Panc1 (cell line): Measurements from ENCODE around the gene ERMARD. TPM values are rescaled to one million over a fixed set of nuclear protein-coding genes. Genes with fewer than 3 reads are reported as not detected.

Source experiments
- ATAC-seq: fragments of 200-7000 bp; cut with Tn5 transposase; 2 replicates; pipeline ENCODE4 v1.9.1; 2020; ENCODE audit warnings: mild to moderate bottlenecking, moderate library complexity
- BruUV-seq: library from RNA; stranded (reverse); fragments of 400-500 nt; replicated peaks from 2 replicates; lab custom pipeline; 2021; lab: Mats Ljungman, UMichigan
- CTCF ChIA-PET: fragments of 300-600 bp; sonication (Branson Sonifier 250); formaldehyde crosslinking; loops from one replicate; lab custom pipeline; 2022; ENCODE audit warnings: antibody characterized with exemption; lab: Charles Lee
- POLR2A ChIA-PET: fragments of 300-600 bp; sonication (Branson Sonifier 250); formaldehyde crosslinking; loops from one replicate; lab custom pipeline; 2022; ENCODE audit warnings: antibody characterized with exemption; lab: Charles Lee
- DNase-seq: peaks from one replicate; pipeline ENCODE4 v3.0.0-alpha.2; 2010; ENCODE audit warnings: low read depth, low spot score
- H3K27ac ChIP-seq: 2 replicates; pipeline ENCODE4 v1.5.1; 2011; ENCODE audit warnings: mild to moderate bottlenecking, low read length, inconsistent platforms
- H3K27me3 ChIP-seq: fragments of 200-500 bp; sonication (Bioruptor generic); 2 replicates; pipeline ENCODE4 v1.6.0; 2014; ENCODE audit warnings: low read length, inconsistent platforms; ENCODE audit not compliant: control insufficient read depth, insufficient read depth
- H3K36me3 ChIP-seq: fragments of 200-500 bp; sonication (Bioruptor generic); 2 replicates; pipeline ENCODE4 v1.5.1; 2014; ENCODE audit warnings: inconsistent platforms, mild to moderate bottlenecking, low read length, moderate library complexity; ENCODE audit not compliant: control insufficient read depth, insufficient read depth
- H3K4me1 ChIP-seq: 2 replicates; pipeline ENCODE4 v1.5.1; 2011; ENCODE audit warnings: inconsistent platforms, mild to moderate bottlenecking, low read length, moderate library complexity; ENCODE audit not compliant: control insufficient read depth, insufficient read depth
- H3K4me3 ChIP-seq, 2 experiments: 2 replicates each; pipeline ENCODE4 v1.5.1; 2011 to 2012; ENCODE audit warnings: low read depth in 2 of 2, low read length in 2 of 2, mild to moderate bottlenecking in 2 of 2, inconsistent platforms in 1 of 2, moderate library complexity in 1 of 2
- H3K9me3 ChIP-seq: fragments of 200-500 bp; sonication (Bioruptor generic); 2 replicates; pipeline ENCODE4 v1.5.1; 2014; ENCODE audit warnings: low read depth, mild to moderate bottlenecking, inconsistent platforms, low read length, moderate library complexity; ENCODE audit not compliant: control insufficient read depth, insufficient read depth
- POLR2AphosphoS5 ChIP-seq: IDR thresholded peaks from 2 replicates; pipeline ENCODE4 v1.6.1; 2012; ENCODE audit warnings: mild to moderate bottlenecking, low read depth, low read length, moderate library complexity
- SIN3A ChIP-seq: IDR thresholded peaks from 2 replicates; pipeline ENCODE4 v1.6.1; 2012; ENCODE audit warnings: low read depth, mild to moderate bottlenecking, low read length, moderate library complexity, borderline replicate concordance; ENCODE audit not compliant: insufficient read depth
- TCF7L2 ChIP-seq: IDR thresholded peaks from 2 replicates; pipeline ENCODE4 v1.6.1; 2011; ENCODE audit warnings: mild to moderate bottlenecking, low read depth, low read length, inconsistent platforms
- in situ Hi-C: cut with HindIII; loops from 2 replicates; pipeline ENCODE4 v1.10.0; 2016; ENCODE audit warnings: low sequenced_read_pairs, low pct_unique_long_range_greater_than_20kb
- intact Hi-C: fragments of 100-400 bp; cut with micrococcal nuclease; formaldehyde crosslinking; loops from one replicate; pipeline ENCODE4 v1.10.0; 2022; ENCODE audit not compliant: unreplicated experiment
- total RNA-seq: library from RNA; stranded (reverse); gene quantifications from one replicate; pipeline ENCODE4 v1.2.1, GENCODE V29; 2021; ENCODE audit not compliant: unreplicated experiment
- TF ChIP-seq, protein P1 (sequence below), 2 experiments: IDR thresholded peaks; 2 replicates each; pipeline ENCODE4 v1.6.1; 2011 to 2012; ENCODE audit warnings: low read depth in 2 of 2, control low read depth in 1 of 2, low read length in 1 of 2, mild to moderate bottlenecking in 1 of 2, moderate library complexity in 1 of 2; ENCODE audit not compliant: insufficient read depth in 1 of 2
- TF ChIP-seq, protein P2 (sequence below): fragments of 450-650 bp; IDR thresholded peaks from 2 replicates; pipeline ENCODE4 v1.5.1; 2017; ENCODE audit warnings: mild to moderate bottlenecking

Gene ERMARD
- total RNA-seq, 1 experiment from 2014 or later = 38.5 TPM

DNA sequence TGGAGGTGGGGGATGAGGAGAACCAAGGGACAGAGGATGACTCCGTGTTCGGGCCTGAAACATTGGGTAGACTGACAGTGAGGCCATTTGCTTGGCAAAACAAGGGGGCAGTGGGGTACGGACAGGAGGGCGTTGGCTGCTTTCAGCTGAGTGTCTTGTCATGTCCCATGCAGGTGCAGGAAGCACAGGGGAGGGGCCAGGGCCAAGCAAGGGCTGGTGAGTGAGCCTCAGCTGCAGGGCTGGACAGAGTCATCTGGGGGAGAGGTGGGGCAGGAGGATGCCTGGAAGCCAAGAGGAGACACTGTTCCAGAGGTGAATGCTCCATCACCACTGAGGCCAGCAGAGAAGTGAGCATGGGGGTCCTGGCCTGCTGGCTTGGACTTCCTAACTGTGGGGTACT, 78.4 kb downstream of the ERMARD start:
- DNase-seq (no peak), ATAC-seq (no peak)
- intact Hi-C loops (loop anchor here (2.0 to 5.0 kb wide), 2 partner anchors 463 to 698 kb away; no protein-coding TSS in a partner anchor), in situ Hi-C loops (no loop called here)
- peaks cover 17% of the 10 kb centered on the region for H3K27me3 ChIP-seq
- CTCF ChIA-PET = interaction anchor here (2.5 kb wide), 1 partner anchor 25 kb away, joined by 27 read pairs; no protein-coding TSS in a partner anchor
- no TSS peak for BruUV-seq
- no peaks in the 10 kb centered on the region for H3K9me3 ChIP-seq
- H3K27ac ChIP-seq = no peak overlapping the region
- no peaks in the 10 kb centered on the region for H3K36me3 ChIP-seq
- POLR2A ChIA-PET = no interaction called here
- TF ChIP-seq, protein P1, sequence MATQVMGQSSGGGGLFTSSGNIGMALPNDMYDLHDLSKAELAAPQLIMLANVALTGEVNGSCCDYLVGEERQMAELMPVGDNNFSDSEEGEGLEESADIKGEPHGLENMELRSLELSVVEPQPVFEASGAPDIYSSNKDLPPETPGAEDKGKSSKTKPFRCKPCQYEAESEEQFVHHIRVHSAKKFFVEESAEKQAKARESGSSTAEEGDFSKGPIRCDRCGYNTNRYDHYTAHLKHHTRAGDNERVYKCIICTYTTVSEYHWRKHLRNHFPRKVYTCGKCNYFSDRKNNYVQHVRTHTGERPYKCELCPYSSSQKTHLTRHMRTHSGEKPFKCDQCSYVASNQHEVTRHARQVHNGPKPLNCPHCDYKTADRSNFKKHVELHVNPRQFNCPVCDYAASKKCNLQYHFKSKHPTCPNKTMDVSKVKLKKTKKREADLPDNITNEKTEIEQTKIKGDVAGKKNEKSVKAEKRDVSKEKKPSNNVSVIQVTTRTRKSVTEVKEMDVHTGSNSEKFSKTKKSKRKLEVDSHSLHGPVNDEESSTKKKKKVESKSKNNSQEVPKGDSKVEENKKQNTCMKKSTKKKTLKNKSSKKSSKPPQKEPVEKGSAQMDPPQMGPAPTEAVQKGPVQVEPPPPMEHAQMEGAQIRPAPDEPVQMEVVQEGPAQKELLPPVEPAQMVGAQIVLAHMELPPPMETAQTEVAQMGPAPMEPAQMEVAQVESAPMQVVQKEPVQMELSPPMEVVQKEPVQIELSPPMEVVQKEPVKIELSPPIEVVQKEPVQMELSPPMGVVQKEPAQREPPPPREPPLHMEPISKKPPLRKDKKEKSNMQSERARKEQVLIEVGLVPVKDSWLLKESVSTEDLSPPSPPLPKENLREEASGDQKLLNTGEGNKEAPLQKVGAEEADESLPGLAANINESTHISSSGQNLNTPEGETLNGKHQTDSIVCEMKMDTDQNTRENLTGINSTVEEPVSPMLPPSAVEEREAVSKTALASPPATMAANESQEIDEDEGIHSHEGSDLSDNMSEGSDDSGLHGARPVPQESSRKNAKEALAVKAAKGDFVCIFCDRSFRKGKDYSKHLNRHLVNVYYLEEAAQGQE (IDR thresholded peaks at IDR 0.05; ENCODE audit: insufficient read depth in 1 of 2, low read depth in 2 of 2, low read length in 1 of 2) = 0 out of 4 replicates have a peak, but pooled peaks of 1 of the 2 experiments have one; percentile 33
- no peak for TF ChIP-seq SIN3A
- TF ChIP-seq, protein P2, sequence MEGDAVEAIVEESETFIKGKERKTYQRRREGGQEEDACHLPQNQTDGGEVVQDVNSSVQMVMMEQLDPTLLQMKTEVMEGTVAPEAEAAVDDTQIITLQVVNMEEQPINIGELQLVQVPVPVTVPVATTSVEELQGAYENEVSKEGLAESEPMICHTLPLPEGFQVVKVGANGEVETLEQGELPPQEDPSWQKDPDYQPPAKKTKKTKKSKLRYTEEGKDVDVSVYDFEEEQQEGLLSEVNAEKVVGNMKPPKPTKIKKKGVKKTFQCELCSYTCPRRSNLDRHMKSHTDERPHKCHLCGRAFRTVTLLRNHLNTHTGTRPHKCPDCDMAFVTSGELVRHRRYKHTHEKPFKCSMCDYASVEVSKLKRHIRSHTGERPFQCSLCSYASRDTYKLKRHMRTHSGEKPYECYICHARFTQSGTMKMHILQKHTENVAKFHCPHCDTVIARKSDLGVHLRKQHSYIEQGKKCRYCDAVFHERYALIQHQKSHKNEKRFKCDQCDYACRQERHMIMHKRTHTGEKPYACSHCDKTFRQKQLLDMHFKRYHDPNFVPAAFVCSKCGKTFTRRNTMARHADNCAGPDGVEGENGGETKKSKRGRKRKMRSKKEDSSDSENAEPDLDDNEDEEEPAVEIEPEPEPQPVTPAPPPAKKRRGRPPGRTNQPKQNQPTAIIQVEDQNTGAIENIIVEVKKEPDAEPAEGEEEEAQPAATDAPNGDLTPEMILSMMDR = no peak
- no peak overlapping the region for H3K4me3 ChIP-seq
- no peaks in the 10 kb centered on the region for H3K4me1 ChIP-seq

DNA sequence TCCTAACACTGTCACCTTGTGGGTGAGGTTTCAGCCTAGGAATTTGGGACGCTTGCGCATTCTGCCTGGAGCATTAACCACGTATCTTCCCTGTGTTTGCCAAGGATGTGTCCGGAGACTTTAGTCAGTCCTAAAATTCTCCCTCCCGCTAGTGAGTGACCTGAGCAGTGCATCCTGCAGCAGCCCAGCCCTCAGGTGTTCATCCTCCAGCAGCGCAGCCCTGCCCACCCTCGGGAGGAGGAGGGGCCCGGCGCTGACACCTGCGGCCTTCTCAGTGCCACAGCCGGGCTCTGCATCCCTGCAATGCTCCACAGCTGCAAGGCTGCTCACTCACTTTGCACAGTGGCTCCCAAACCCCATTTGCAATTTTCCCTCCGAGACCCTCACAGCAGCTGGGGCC, 79.5 kb downstream of the ERMARD start:
- BruUV-seq = no TSS peak
- in situ Hi-C loops = no loop called here

More for the DNA sequence above, 79.5 kb downstream of the ERMARD start:
- Histone ChIP-seq H3K27ac (no peak overlapping the region), H3K4me3 (no peak overlapping the region), H3K4me1 (no peaks in the 10 kb centered on the region), H3K9me3 (no peaks in the 10 kb centered on the region), H3K27me3 (peaks cover 27% of the 10 kb centered on the region), H3K36me3 (no peaks in the 10 kb centered on the region)
- CTCF ChIA-PET = interaction anchor here (1.4 to 2.5 kb wide), 2 partner anchors 26 to 343 kb away, joined by 7 to 27 read pairs; no protein-coding TSS in a partner anchor
- no peak for TF ChIP-seq SIN3A
- no peak for TF ChIP-seq TCF7L2
- TF ChIP-seq POLR2AphosphoS5 = no peak
- TF ChIP-seq, protein P1 (IDR thresholded peaks at IDR 0.05; ENCODE audit: insufficient read depth in 1 of 2, low read depth in 2 of 2, low read length in 1 of 2) = no peak
- TF ChIP-seq, protein P2 = no peak
- POLR2A ChIA-PET = no interaction called here
- intact Hi-C loops = loop anchor here (2.0 to 5.0 kb wide), 2 partner anchors 462 to 696 kb away; no protein-coding TSS in a partner anchor
- DNase-seq = no peak
- ATAC-seq = peak; percentile 27; the same call in 1 of the 2 replicates
